Hepatocyte (in vitro differentiated cells): Measurements from ENCODE around the gene HADH. TPM values are rescaled to one million over a fixed set of nuclear protein-coding genes. Genes with fewer than 3 reads are reported as not detected.

Experiments used
- DNase-seq: peaks from one replicate; pipeline ENCODE4 v3.0.0-alpha.2; 2016; ENCODE audit warnings: low spot score
- H2AFZ ChIP-seq: fragments of 200-600 bp; sonication (generic); 2 replicates; pipeline ENCODE4 v1.6.0; 2016; ENCODE audit warnings: antibody characterized with exemption, mild to moderate bottlenecking
- H3K27ac ChIP-seq: fragments of 200-600 bp; sonication (generic); 2 replicates; pipeline ENCODE4 v1.5.1; 2016; ENCODE audit warnings: mild to moderate bottlenecking
- H3K27me3 ChIP-seq: fragments of 200-600 bp; sonication (generic); 2 replicates; pipeline ENCODE4 v1.6.1; 2016
- H3K36me3 ChIP-seq: fragments of 200-600 bp; sonication (generic); replicated peaks from 2 replicates; pipeline ENCODE4 v1.5.1; 2016; ENCODE audit warnings: low read depth; ENCODE audit not compliant: insufficient read depth
- H3K4me1 ChIP-seq: fragments of 200-600 bp; sonication (generic); 2 replicates; pipeline ENCODE4 v1.5.1; 2016; ENCODE audit warnings: mild to moderate bottlenecking, moderate library complexity; ENCODE audit not compliant: insufficient read depth
- H3K4me2 ChIP-seq: fragments of 200-600 bp; sonication (generic); 2 replicates; pipeline ENCODE4 v1.6.0; 2016
- H3K4me3 ChIP-seq: fragments of 200-600 bp; sonication (generic); 2 replicates; pipeline ENCODE4 v1.5.1; 2016; ENCODE audit warnings: mild to moderate bottlenecking
- H3K79me2 ChIP-seq: fragments of 200-600 bp; sonication (generic); 2 replicates; pipeline ENCODE4 v1.6.0; 2017; ENCODE audit warnings: mild to moderate bottlenecking
- H3K9me2 ChIP-seq: fragments of 200-600 bp; sonication (generic); replicated peaks from 2 replicates; pipeline ENCODE4 v1.6.0; 2017; ENCODE audit warnings: mild to moderate bottlenecking; ENCODE audit not compliant: insufficient read depth
- H3K9me3 ChIP-seq: fragments of 200-600 bp; sonication (generic); 2 replicates; pipeline ENCODE4 v1.5.1; 2016; ENCODE audit warnings: low read depth, mild to moderate bottlenecking
- H4K20me1 ChIP-seq: fragments of 200-600 bp; sonication (generic); 2 replicates; pipeline ENCODE4 v1.6.0; 2016; ENCODE audit warnings: mild to moderate bottlenecking; ENCODE audit not compliant: insufficient read depth, poor library complexity, severe bottlenecking
- CTCF ChIP-seq: fragments of 200-600 bp; sonication (generic); IDR thresholded peaks from 2 replicates; pipeline ENCODE4 v1.5.1; 2016; ENCODE audit warnings: antibody characterized with exemption, mild to moderate bottlenecking; ENCODE audit not compliant: poor library complexity
- EZH2 ChIP-seq: fragments of 200-600 bp; sonication (generic); IDR thresholded peaks from 2 replicates; pipeline ENCODE4 v1.6.1; 2016; ENCODE audit warnings: antibody characterized with exemption, mild to moderate bottlenecking, borderline replicate concordance
- EZH2phosphoT487 ChIP-seq: fragments of 200-600 bp; sonication (generic); IDR thresholded peaks from one replicate; pipeline ENCODE4 v1.6.1; 2018; ENCODE audit warnings: antibody characterized with exemption, mild to moderate bottlenecking, low read depth, moderate library complexity; ENCODE audit not compliant: unreplicated experiment, severe bottlenecking
- WGBS: methylation state at CpG from one replicate; pipeline ENCODE4 v1.1.6; 2016; ENCODE audit warnings: low lambda C conversion rate; ENCODE audit errors: missing lambda C conversion rate; 5-methylcytosine and 5-hydroxymethylcytosine counted together
- polyA plus RNA-seq: library from polyadenylated mRNA; unstranded; fragments of >200 nt; fragmentation: Nextera tagmentation; extraction: Ambion mirVana; gene quantifications from 2 replicates; pipeline ENCODE4 v1.2.1, GENCODE V29; 2016
- total RNA-seq: library from RNA; depleted of rRNA; stranded (reverse); fragments of >200 nt; gene quantifications from 2 replicates; pipeline ENCODE4 v1.2.3, GENCODE V29; 2014

HADH gene
- total and polyA plus RNA-seq, 2 experiments from 2014 or later: 76.7 to 83.5 TPM

GRCh38 chr4:108042927-108043326 lies 53.2 kb downstream of the HADH start:
- H3K36me3 ChIP-seq: no peaks in the 10 kb centered on the region
- no peak overlapping the region for H3K27ac ChIP-seq
- H3K9me3 ChIP-seq: no peaks in the 10 kb centered on the region
- no peaks in the 10 kb centered on the region for H3K9me2 ChIP-seq
- H2AFZ ChIP-seq: no peak overlapping the region
- H3K27me3 ChIP-seq: no peaks in the 10 kb centered on the region
- no peaks in the 10 kb centered on the region for H4K20me1 ChIP-seq
- WGBS: 91% methylated on average over 3 of the region's 3 CpGs
- TF ChIP-seq EZH2phosphoT487: no peak
- no peak for TF ChIP-seq CTCF
- TF ChIP-seq EZH2: no peak
- no peak overlapping the region for H3K4me3 ChIP-seq
- no peak overlapping the region for H3K4me2 ChIP-seq
- DNase-seq: no peak
- no peaks in the 10 kb centered on the region for H3K79me2 ChIP-seq
- H3K4me1 ChIP-seq: peaks cover 9% of the 10 kb centered on the region

- Histone ChIP-seq H3K36me3 (no peaks in the 10 kb centered on the region), H3K27me3 (no peaks in the 10 kb centered on the region), H3K9me3 (no peaks in the 10 kb centered on the region), H3K4me3 (no peak overlapping the region), H3K79me2 (no peaks in the 10 kb centered on the region), H3K27ac (no peak overlapping the region), H3K4me1 (peaks cover 9% of the 10 kb centered on the region), H3K9me2 (no peaks in the 10 kb centered on the region), H2AFZ (no peak overlapping the region), H4K20me1 (no peaks in the 10 kb centered on the region), H3K4me2 (no peak overlapping the region)
- 65% methylated on average over 5 of the region's 5 CpGs for WGBS
- no peak for DNase-seq
- TF ChIP-seq CTCF: no peak
- TF ChIP-seq EZH2phosphoT487: no peak
- TF ChIP-seq EZH2: no peak
Observed at GRCh38 chr4:108043526-108043925, 53.8 kb downstream of the HADH start.

DNA sequence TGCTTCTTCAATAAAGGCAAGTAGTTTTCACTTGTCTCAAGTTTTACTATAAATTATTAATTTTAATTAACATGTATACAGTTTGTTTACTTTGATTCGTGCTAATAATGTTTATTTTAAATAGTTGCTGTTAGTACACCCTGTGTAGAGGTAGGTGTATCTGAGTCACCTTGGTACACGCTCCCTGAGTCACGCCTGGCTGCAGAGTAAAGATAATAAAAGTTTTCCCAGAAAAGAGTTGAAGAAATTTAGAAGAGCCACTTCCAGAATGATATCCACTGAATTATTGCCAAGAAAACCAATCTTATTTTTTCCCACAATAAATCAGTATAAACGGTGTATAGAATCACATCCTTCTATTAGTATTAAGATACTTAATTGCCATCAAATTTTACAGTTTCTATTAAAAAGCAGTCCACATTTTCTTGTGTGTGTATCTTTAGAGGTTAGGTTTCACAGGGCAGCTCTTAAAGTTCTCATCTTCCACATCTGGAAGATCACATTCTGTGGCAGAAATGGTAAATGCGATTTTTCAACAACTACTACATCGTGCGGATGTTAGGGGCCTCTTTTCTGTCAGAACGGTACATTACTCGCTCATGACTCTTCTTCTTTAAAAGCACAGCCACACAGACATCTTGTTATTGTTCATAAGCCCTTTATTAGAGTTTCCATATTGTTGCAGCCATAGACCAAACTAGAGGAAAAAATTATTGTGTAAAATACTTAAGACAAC lies 55.4 kb downstream of the HADH start:
- Histone ChIP-seq H2AFZ (no peak overlapping the region), H3K79me2 (no peaks in the 10 kb centered on the region), H3K27me3 (no peaks in the 10 kb centered on the region), H3K4me1 (peaks cover 9% of the 10 kb centered on the region), H3K9me3 (no peaks in the 10 kb centered on the region), H3K36me3 (no peaks in the 10 kb centered on the region), H3K9me2 (no peaks in the 10 kb centered on the region), H3K27ac (peak overlapping the region; percentile 29), H4K20me1 (no peaks in the 10 kb centered on the region), H3K4me2 (no peak overlapping the region), H3K4me3 (no peak overlapping the region)
- DNase-seq: peak; percentile 34
- 71% methylated on average over 9 of the region's 9 CpGs for WGBS
- no peak for TF ChIP-seq EZH2

DNA sequence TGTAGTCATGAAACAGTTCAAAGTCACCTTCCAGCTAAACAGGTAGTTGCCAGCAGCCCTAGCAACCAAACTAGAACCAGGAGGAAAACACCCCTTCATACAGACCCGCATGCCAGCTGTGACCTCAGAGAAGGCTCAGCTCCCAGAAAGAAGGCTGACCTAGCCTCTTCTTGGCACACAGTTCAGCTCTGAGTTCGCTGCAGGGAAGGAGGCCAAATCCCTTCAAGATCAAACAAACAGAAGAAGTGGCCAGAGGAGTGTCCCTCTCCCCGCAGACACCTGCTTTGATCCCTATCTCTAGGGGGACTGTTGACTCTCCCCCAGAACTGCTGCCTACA lies 56.0 kb downstream of the HADH start:
- H2AFZ ChIP-seq: no peak overlapping the region
- H3K36me3 ChIP-seq: no peaks in the 10 kb centered on the region
- H3K9me3 ChIP-seq: no peaks in the 10 kb centered on the region
- no peaks in the 10 kb centered on the region for H3K9me2 ChIP-seq
- no peak overlapping the region for H3K4me2 ChIP-seq
- H3K27ac ChIP-seq: peak overlapping the region; percentile 5
- DNase-seq: peak; percentile 29
- 68% methylated on average over 3 of the region's 3 CpGs for WGBS
- H3K4me1 ChIP-seq: peaks cover 9% of the 10 kb centered on the region
- no peaks in the 10 kb centered on the region for H3K79me2 ChIP-seq
- H3K27me3 ChIP-seq: no peaks in the 10 kb centered on the region
- H3K4me3 ChIP-seq: no peak overlapping the region
- TF ChIP-seq CTCF: no peak
- no peak for TF ChIP-seq EZH2
- TF ChIP-seq EZH2phosphoT487: no peak
- no peaks in the 10 kb centered on the region for H4K20me1 ChIP-seq
